Measurements from ENCODE around the gene AGMO. TPM values are rescaled to one million over a fixed set of nuclear protein-coding genes. Genes with fewer than 3 reads are reported as not detected.

Gene AGMO
- polyA plus RNA-seq, 1 donor (not counting 4 experiments of a cell fraction or from before 2014, with no cell fraction given) = not detected

DNA sequence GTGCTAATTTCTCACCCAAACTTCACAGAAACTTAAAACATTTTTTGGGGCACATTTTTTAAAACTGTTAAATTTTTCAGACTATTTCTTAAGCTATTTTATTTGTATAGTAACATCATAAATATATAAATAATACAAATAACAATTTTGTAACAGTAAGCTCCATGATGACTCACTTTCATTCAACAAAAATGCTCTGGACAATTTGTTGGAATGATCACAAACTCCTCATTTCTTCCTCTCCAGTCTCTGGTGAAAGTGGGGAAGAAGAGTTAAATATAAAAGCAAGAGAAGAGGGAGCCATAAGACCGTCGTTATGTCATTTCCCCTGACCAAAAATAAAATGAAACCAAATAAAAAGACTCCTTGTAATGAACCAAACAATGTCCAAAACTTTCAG lies 162.4 kb downstream of the AGMO start:
- H3K9ac ChIP-seq (ENCODE audit: control insufficient read depth, extremely low read depth, insufficient read depth, low read length) = no peak overlapping the region
- no peaks in the 10 kb centered on the region for H3K36me3 ChIP-seq (ENCODE audit: control insufficient read depth in 2 of 2, extremely low read depth in 1 of 2, insufficient read depth in 2 of 2, low read length in 2 of 2)
- no peaks in the 10 kb centered on the region for H3K27me3 ChIP-seq (ENCODE audit: control insufficient read depth, extremely low read depth, insufficient read depth, low read length)
- no peak overlapping the region for H3K4me2 ChIP-seq (ENCODE audit: control insufficient read depth, extremely low read depth, insufficient read depth, low read depth, low read length)
- FAIRE-seq = no peak
- no peaks in the 10 kb centered on the region for H3K9me3 ChIP-seq (ENCODE audit: control insufficient read depth, low read depth, low read length)
- no peak for TF ChIP-seq EZH2 (IDR thresholded peaks at IDR 0.05; ENCODE audit: low read length)
- TF ChIP-seq, protein P1, sequence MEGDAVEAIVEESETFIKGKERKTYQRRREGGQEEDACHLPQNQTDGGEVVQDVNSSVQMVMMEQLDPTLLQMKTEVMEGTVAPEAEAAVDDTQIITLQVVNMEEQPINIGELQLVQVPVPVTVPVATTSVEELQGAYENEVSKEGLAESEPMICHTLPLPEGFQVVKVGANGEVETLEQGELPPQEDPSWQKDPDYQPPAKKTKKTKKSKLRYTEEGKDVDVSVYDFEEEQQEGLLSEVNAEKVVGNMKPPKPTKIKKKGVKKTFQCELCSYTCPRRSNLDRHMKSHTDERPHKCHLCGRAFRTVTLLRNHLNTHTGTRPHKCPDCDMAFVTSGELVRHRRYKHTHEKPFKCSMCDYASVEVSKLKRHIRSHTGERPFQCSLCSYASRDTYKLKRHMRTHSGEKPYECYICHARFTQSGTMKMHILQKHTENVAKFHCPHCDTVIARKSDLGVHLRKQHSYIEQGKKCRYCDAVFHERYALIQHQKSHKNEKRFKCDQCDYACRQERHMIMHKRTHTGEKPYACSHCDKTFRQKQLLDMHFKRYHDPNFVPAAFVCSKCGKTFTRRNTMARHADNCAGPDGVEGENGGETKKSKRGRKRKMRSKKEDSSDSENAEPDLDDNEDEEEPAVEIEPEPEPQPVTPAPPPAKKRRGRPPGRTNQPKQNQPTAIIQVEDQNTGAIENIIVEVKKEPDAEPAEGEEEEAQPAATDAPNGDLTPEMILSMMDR (optimal IDR thresholded peaks at IDR 0.05 in 1 of 3, IDR thresholded peaks at IDR 0.05 in 1 of 3, conservative IDR thresholded peaks at IDR 0.05 in 1 of 3; ENCODE audit: extremely low read depth in 1 of 3, insufficient read depth in 2 of 3, low read length in 3 of 3) = no peak
- H4K20me1 ChIP-seq (ENCODE audit: control insufficient read depth, extremely low read depth, insufficient read depth, low read length) = no peaks in the 10 kb centered on the region
- H3K9me1 ChIP-seq (ENCODE audit: control insufficient read depth, extremely low read depth, insufficient read depth, low read length) = no peaks in the 10 kb centered on the region
- H3K79me2 ChIP-seq (ENCODE audit: control insufficient read depth, insufficient read depth, low read length) = no peaks in the 10 kb centered on the region
- H3K4me1 ChIP-seq (ENCODE audit: control insufficient read depth, extremely low read depth, insufficient read depth, low read length) = no peaks in the 10 kb centered on the region
- H3K27ac ChIP-seq (ENCODE audit: control insufficient read depth, insufficient read depth, low read length) = no peak overlapping the region
- no peak overlapping the region for H2AFZ ChIP-seq (ENCODE audit: control insufficient read depth, low read length)
- dilution Hi-C loops (cut with MboI; ENCODE audit: extremely low pct_ligation_motif_present, low sequenced_read_pairs) = no loop called here
- H3K4me3 ChIP-seq (ENCODE audit: control insufficient read depth in 2 of 3, extremely low read depth in 1 of 3, insufficient read depth in 2 of 3, low read depth in 1 of 3, low read length in 3 of 3) = no peak overlapping the region
- DNase-seq (ENCODE audit: low read depth, low spot score) = no peak

DNA sequence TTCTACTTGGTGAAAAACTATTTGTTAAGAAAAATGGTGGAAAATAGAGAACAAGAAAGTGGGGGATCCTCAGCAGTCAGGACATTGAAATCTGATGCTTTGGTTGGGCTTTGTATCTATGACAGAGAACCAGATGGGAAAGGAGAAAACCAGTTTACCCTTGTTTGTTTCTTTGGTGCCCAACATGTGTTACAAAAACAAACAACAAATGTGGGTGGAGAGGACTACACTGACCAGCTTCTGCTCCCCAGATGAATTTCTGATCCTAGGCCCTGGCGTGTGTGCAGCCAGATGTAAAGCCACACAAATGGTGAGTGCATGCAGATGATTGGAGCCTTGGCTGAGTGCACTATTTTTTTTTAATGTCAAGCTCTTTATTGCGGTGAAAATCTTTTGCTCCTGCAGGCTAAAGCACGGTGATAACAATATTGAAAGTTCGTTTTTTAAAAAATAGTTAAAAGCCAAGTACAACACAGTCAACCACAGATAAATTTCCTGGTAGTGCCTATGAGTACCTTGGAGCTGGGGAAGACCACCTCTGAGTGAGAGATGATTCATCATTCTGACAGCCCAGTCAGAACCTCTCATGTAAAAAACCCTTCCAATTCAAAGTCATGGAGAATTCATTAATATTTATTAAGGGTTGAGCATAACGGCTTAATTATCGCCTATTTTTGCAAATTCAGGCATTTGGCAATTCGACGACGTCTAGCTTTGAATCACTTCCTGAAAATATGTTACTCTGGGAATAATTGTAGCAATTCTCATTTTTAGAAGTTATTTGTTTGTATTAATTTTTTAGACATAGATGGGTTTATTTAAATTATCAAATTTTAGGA lies 163.7 kb downstream of the AGMO start:
- no peak for TF ChIP-seq EZH2 (IDR thresholded peaks at IDR 0.05; ENCODE audit: low read length)
- TF ChIP-seq, protein P1 (optimal IDR thresholded peaks at IDR 0.05 in 1 of 3, IDR thresholded peaks at IDR 0.05 in 1 of 3, conservative IDR thresholded peaks at IDR 0.05 in 1 of 3; ENCODE audit: extremely low read depth in 1 of 3, insufficient read depth in 2 of 3, low read length in 3 of 3) = no peak
- dilution Hi-C loops (cut with MboI; ENCODE audit: extremely low pct_ligation_motif_present, low sequenced_read_pairs) = no loop called here
- Histone ChIP-seq H3K27ac (ENCODE audit: control insufficient read depth, insufficient read depth, low read length) (no peak overlapping the region), H3K4me1 (ENCODE audit: control insufficient read depth, extremely low read depth, insufficient read depth, low read length) (no peaks in the 10 kb centered on the region), H3K27me3 (ENCODE audit: control insufficient read depth, extremely low read depth, insufficient read depth, low read length) (no peaks in the 10 kb centered on the region), H2AFZ (ENCODE audit: control insufficient read depth, low read length) (no peak overlapping the region), H3K4me2 (ENCODE audit: control insufficient read depth, extremely low read depth, insufficient read depth, low read depth, low read length) (no peak overlapping the region), H3K36me3 (ENCODE audit: control insufficient read depth in 2 of 2, extremely low read depth in 1 of 2, insufficient read depth in 2 of 2, low read length in 2 of 2) (no peaks in the 10 kb centered on the region), H3K9me1 (ENCODE audit: control insufficient read depth, extremely low read depth, insufficient read depth, low read length) (no peaks in the 10 kb centered on the region), H3K9me3 (ENCODE audit: control insufficient read depth, low read depth, low read length) (no peaks in the 10 kb centered on the region), H4K20me1 (ENCODE audit: control insufficient read depth, extremely low read depth, insufficient read depth, low read length) (no peaks in the 10 kb centered on the region), H3K9ac (ENCODE audit: control insufficient read depth, extremely low read depth, insufficient read depth, low read length) (no peak overlapping the region), H3K4me3 (ENCODE audit: control insufficient read depth in 2 of 3, extremely low read depth in 1 of 3, insufficient read depth in 2 of 3, low read depth in 1 of 3, low read length in 3 of 3) (no peak overlapping the region), H3K79me2 (ENCODE audit: control insufficient read depth, insufficient read depth, low read length) (no peaks in the 10 kb centered on the region)
- no peak for DNase-seq (ENCODE audit: low read depth, low spot score)
- no peak for FAIRE-seq

Data from keratinocyte (primary cell).